Measurements from ENCODE around the gene VPS25.

The VPS25 gene

DNA sequence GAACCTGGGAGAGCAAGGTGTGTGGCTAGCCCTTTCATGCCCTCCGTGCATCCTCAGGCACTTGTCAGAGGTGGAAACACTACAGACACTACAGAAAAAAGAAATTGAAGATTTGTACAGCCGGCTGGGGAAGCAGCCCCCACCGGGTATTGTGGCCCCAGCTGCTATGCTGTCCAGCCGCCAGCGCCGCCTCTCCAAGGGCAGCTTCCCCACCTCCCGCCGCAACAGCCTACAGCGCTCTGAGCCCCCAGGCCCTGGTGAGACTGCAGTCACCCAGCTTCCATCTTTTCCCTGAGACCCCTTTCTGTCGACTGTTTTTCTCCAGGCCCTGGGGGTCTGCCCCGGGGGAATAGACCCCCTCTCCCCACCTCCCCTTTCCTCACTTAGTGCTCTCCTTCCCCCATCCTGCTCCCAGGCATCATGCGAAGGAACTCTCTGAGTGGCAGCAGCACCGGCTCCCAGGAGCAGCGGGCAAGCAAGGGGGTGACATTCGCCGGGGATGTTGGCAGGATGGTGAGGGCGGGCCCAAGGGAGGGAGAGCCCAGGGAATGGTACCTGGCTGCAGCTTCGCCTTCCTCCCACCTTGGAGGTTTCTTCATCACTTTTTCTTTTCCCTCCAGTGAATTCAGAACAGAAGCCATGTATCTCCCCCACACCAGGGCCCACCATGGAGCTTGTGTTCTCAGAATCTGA lies 23.0 kb downstream of the VPS25 start:
- no peak for DNase-seq

DNA sequence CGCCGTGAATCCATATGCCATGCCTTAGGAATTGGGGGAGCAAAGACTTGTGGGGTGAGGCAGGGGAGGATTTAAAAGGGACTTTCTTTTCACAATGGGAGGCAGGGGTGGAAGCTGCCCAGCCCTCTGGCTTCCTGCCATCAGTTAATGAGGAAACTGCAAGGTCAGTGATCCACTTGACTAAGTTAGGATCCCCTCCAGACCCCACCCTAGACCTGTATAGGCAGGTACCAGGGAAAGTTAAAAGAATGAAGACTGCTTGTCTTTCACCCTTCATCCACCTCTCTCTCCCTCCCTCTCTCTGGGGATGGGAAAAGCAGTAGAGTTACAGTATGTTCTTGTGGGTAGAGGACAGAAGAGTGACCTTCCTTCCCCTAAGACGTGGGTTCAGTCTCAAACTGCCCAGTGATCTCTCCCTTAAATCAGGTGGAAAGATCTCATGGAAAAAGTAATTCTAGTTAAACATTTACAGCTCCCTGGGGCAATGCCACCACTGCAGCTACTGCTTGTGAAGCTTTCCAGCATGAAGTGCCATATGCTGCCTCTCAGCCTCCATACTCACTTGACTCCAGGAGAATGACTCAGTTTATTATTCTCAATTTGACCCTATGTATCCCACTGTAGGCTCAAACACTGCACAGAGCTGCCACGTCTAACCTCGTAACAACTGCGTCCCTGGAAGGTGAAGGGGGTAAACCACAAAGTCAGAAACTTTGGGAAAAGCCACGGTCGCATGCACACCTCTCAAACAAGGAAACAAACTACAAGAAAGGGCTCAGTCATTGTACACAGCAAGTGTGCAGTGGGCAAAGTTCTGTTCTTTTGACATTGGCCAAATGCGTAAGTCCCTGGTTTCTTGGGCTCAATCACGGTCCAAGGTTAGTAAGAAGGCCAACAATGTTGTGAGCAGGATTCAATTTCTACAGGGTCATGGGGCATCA lies 24.1 kb downstream of the VPS25 start:
- DNase-seq: no peak

DNA sequence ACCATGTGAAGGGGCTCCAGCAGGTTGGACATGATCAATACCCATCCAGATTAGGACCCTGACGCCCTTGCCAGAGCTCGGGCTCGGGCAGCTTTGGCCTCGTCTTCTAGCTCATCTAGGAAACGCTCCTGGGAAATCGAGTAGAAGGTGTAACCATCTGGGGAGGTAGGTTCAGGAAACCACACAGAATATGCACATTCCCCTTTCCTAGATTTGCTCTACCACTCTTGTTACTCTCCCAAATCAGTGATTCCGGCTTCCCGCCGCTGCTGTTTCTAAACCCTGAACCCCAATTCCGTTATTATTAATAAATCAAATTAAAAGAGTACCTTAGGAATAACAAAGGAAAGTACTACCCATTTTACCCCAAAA lies 24.7 kb downstream of the VPS25 start:
- DNase-seq: no peak

DNA sequence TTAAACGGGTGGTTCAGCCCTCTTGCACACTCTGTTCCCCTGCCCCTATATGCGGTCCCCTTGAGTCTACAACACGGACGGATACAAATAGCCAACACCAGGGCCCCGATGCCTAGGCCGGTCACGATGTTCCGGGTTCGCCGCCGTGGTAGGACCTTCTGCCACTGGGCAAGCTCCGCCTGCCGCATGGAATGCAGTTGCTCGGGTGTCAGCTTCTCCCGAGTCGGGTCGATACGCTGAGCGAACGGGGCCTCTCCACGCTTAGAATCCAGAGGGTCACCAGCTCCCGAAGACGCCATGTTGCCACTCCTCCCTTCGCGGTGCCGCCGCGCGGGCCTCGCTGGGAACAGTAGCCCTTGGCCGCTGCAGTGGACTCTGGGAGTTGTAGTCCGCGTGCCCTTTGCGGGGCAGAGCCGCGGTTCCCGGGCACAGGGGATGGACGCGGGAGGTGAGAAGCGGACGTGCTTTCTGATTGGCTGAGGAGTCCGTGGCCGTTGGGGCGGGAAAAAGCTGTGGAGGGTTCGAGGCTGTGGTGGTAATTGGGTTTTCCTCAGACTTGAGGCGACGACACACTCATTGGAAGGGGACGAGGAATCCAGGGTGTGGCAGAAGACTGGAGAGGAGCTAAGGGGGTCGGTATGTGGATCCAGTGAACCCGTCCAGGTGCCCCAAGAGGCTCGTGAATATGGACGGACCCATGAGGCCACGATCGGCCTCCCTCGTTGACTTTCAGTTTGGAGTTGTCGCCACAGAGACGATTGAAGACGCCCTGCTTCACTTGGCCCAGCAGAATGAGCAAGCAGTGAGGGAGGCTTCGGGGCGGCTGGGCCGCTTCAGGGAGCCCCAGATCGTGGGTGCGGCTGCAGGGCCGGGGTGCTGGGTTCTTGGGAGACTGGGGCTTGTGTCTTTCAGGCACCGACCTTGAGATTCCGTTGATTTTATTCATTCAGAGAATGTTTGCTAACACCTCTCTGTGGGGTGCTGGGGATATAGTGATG lies 25.4 kb downstream of the VPS25 start, which contains the start of the genes CNTD1 and COA3:
CNTD1 (plus strand) TSS at position 479 of the 998 bp plus-strand sequence; CDS start at position 686, 207 bp downstream.
COA3 (minus strand) TSS at position 322 of the 998 bp plus-strand sequence; CDS start at position 299, 23 bp downstream.
- peak; percentile 86 for DNase-seq

DNA sequence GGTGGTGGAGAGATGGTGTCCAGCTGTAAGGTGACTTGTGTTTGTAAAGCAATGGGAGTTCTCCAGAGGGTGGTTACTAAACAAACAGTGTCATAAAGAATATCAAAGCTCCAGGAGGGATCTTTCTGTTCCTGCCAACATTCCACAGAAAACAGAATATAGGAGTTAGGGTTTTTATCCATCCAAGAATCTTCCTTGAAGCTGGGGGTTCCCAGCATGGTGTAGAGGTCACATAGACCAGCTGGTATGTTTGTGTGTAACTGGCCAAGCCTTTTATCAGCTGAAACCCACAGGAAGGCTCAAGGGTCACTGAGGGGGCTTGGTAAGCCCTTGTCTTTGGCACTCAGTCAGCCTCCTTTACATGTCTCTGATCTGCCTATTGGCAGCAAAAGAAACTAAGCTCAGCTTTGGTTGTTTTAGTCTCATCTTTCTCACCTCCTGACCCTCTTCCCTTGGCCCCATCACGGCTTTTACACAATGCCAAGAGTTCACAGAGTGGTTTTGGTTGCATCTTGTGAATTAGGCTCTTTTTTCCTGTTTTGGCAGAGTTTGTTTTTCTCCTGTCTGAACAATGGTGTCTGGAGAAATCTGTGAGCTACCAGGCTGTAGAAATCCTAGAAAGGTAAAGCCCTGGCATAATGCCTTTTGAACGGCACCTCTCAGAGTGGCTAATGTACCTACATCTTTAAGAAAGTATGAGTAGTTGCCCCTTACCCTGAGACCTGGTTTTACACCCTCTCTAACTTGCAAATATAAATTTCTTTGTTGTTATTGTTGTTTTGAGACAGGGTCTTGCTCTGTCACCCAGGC lies 30.0 kb downstream of the VPS25 start:
- DNase-seq: no peak

DNA sequence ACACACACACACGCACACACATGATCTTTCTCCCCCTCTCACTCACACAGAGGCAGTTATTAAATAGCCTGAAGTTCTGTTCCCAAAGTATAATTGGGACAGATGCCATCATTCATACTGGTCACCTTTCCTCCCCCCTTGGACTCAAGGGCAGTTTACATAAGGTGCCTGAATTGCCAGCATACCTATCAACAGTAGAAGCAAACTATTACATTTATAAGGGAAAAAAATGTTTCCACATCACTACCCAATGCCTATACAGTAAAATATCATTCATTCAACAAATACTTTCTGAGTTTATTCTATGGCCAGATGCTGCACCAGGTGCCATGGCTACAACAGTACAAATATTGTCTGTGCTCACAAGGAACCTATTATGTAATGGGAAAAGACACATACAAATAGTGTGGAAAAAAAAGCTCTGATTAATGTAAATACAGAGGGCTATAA lies 31.7 kb downstream of the VPS25 start:
- no peak for DNase-seq

DNA sequence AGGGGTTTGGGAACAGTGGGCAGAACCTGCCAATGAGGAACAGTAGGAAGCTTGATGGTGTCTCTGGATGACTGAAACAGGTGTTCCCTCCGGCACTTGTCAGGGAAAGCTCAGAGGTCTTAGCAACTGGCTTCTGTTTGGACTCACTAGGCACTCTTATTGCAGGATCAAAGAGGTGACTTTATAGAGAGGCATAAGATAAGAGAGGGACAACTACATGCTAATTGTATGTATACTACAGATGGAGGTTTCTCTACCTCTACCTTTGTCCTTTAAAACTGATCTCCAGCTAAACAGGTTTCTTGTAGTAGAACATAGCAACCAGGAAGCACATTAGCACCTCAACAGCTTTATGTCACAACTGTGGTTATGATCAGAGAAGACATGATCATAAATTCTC lies 33.0 kb downstream of the VPS25 start:
- no peak for DNase-seq

DNA sequence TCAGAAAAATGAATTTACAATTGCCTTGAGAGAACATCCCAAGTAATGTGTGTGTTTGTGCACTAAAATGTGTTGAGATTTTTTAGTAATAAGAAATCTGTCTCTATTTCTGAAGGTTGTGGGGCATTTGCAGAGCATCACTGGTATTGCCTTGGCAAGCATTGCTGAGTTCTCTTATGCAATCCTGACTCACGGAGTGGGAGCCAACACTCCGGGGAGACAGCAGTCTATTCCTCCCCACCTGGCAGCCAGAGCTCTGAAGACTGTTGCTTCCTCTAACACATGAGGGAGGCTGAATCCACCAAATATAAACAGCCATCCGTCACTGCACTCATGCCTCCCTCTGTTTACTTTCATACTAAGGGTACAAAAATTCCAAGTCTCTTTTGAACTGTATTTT lies 36.0 kb downstream of the VPS25 start:
- no peak for DNase-seq

DNA sequence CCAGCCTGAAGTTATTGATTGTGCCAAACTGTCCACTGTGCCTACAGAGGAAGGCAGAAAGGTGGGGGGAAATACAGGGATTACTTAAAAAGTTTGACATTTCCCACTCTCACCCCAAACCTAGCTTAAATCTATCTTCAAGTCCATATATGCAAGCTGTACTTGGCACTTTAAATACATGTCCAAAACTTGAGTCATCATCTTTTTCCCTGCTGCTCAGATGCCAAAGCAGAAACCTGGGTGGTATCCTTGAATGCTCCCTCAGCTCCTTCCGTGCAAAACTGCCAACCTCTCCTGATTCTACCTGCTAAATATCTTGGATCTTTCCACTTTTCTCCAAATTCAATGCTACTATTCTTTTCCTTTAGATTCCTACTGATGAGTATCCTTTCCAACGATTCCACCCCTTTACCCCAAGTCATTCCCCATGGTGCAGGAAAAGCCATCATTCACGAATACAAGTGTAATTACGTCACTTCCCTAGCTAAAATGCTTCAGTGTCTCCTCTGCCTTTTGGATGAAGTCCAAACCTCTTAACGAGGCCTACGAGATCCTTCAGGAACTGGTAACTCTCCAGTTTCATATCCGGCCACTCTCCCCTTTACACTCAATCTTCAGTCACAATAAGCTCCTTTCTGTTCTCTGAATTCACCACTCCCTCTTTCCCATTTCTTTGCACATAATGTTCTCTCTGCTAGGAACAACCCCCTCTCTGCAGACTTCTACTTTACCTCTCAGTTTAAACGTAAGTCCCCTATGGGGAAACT lies 41.6 kb downstream of the VPS25 start:
- no peak for DNase-seq

DNA sequence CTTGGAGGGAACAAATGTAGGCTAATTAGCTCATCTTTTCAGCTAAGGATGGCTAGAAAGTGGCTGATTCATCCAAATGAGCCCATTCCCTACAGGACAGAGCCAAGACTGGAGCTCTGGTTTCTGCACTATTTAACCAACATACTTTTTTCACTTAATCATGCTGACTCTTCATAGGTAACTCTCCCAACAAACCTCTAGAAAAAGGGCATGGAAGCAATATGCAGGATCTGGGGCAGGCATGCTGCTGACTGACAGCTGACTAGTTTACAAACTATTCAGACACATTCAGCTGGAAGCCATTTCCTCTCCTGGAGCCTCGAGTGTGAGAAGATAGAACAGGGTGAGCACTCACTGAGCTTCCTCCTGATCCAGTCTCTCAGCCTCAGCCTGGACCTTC lies 44.6 kb downstream of the VPS25 start:
- DNase-seq: no peak

DNA sequence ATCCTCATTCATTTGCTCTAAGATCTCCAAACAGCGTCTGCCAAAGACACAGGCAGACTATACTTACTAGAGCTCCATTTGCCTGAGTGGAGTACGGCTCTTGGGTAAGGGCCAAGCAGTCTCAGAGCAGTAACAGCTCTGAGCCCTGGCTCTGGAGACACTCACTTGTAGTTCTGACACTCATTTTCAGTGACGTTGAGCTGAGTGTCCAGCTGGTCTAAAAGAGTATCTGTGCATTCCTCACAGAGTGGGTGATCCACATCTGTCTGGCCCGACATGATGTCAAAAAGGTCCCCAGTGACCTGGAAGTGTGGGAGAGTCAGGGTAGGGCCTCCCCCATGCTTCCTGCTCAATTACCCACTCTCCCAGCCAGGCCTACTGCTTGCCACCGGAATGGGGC lies 45.1 kb downstream of the VPS25 start:
- DNase-seq: no peak

DNA sequence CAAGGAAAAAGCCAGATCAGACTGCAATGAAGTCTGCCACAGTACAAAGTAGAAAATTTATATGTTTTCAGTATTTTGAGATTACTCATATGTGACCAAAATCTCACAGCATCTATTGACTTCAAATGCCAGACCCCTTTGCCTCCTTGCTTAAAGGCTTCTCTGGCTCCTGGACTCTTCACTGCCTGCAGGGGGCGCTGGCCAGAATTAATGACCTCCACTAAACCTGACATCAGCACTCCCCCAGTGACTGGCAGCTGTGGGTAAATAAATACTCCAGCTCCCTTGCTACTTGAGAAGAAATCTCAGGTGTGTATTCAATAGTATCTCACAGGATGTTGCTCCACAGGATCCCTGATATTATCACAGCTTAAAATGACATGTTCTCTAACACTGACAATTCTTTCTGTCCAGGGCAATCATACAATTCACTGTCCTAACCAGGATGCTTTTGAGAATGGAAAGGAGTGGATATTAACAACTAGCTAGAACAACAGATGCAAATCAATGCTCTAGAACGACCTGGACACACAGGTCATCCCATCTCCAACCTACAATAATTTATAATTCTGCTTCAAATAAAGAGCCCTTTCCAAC lies 46.8 kb downstream of the VPS25 start:
- DNase-seq: peak; percentile 76

DNA sequence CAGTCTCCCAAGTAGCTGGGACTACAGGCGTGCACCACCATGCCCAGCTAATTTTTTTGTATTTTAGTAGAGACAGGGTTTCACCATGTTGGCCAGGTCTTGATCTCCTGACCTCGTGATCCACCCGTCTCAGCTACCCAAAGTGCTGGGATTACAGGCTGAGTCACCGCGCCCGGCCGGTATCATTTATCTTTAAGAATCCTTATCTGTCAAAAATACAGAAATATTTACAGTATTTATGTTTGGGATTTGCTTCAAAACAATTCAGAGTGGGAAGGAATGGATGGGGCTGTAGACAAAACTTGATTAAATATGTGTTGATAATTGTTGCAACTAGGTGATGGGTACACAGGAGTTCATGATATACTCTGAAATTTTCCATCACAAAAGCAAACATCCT lies 47.9 kb downstream of the VPS25 start:
- no peak for DNase-seq

DNA sequence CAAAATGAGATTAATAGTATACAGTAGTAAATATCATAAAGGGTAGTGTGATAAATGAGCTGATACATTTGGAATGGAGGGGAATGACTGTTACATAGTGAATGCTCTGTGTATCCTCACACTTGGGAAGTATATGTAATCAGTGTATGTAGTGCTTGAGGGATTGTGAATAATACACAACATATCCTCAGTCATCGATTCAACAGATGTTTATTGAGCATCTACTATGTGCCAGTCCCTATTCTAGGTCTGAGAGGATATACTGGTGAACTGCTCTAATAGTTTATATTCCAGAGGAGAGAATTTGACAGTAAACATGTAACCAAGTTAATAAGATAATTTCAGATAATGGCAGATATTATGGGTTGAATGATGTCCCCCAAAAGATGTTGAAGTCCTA lies 54.2 kb downstream of the VPS25 start:
- DNase-seq: no peak
